Umbilical cord (tissue), 2 donors: Measurements from ENCODE around the gene FGF14. TPM values are rescaled to one million over a fixed set of nuclear protein-coding genes. Genes with fewer than 3 reads are reported as not detected.

ENCODE experiments used
- DNase-seq: peaks from one replicate; pipeline ENCODE4 v3.0.0-alpha.2; 2015; ENCODE audit warnings: low spot score
- total RNA-seq: library from RNA; depleted of rRNA; stranded (reverse); fragments of >200 nt; gene quantifications from one replicate; pipeline ENCODE4 v1.2.3, GENCODE V29; 2014; ENCODE audit warnings: low replicate concordance; ENCODE audit not compliant: insufficient read depth

FGF14 gene
- total RNA-seq = 3.1 TPM

- DNase-seq = no peak
Measured at GRCh38 chr13:102401766-102402165, at the start of gene FGF14. FGF14 (minus strand) TSS chr13:102402048.

- DNase-seq = no peak
Measured at GRCh38 chr13:102443249-102443648, 41.4 kb upstream of the FGF14 start.

GRCh38 chr13:102441085-102441484 lies 39.2 kb upstream of the FGF14 start:
- no peak for DNase-seq

- peak; percentile 53 for DNase-seq
Measured at GRCh38 chr13:102440259-102440936, 38.5 kb upstream of the FGF14 start.

- no peak for DNase-seq
Measured at GRCh38 chr13:102422690-102423089, 20.8 kb upstream of the FGF14 start.

GRCh38 chr13:102405499-102406100 lies 3.8 kb upstream of the FGF14 start:
- no peak for DNase-seq

- no peak for DNase-seq
Measured at GRCh38 chr13:102402290-102402689, 442 bp upstream of the FGF14 start.

GRCh38 chr13:102401265-102401664 lies 583 bp downstream of the FGF14 start:
- no peak for DNase-seq

GRCh38 chr13:102400675-102401145 lies 1.1 kb downstream of the FGF14 start:
- no peak for DNase-seq

GRCh38 chr13:102399791-102400674 lies 1.8 kb downstream of the FGF14 start:
- no peak for DNase-seq

- no peak for DNase-seq
Measured at GRCh38 chr13:102395939-102396338, 5.9 kb downstream of the FGF14 start.

- no peak for DNase-seq
Measured at GRCh38 chr13:102395174-102395573, 6.7 kb downstream of the FGF14 start.

- DNase-seq = peak; percentile 93
Measured at GRCh38 chr13:102394158-102395053, 7.4 kb downstream of the FGF14 start.

GRCh38 chr13:102392481-102393209 lies 9.2 kb downstream of the FGF14 start:
- no peak for DNase-seq

GRCh38 chr13:102386461-102386860 lies 15.4 kb downstream of the FGF14 start:
- no peak for DNase-seq

GRCh38 chr13:102380012-102380411 lies 21.8 kb downstream of the FGF14 start:
- no peak for DNase-seq

- DNase-seq = no peak
Measured at GRCh38 chr13:102376318-102376717, 25.5 kb downstream of the FGF14 start.

GRCh38 chr13:102374726-102375125 lies 27.1 kb downstream of the FGF14 start:
- DNase-seq = no peak

GRCh38 chr13:102374233-102374632 lies 27.6 kb downstream of the FGF14 start:
- no peak for DNase-seq

- no peak for DNase-seq
Measured at GRCh38 chr13:102373221-102373620, 28.6 kb downstream of the FGF14 start.

- DNase-seq = no peak
Measured at GRCh38 chr13:102369302-102369701, 32.5 kb downstream of the FGF14 start.
